Skin of body (tissue), 2 donors: Measurements from ENCODE around the gene CDK6. TPM values are rescaled to one million over a fixed set of nuclear protein-coding genes. Genes with fewer than 3 reads are reported as not detected.

Experiments
- DNase-seq: peaks from one replicate; lab custom pipeline; 2025; lab: John Stamatoyannopoulos, UW
- total RNA-seq: library from RNA; depleted of rRNA; stranded (reverse); fragments of >200 nt; gene quantifications from one replicate; pipeline ENCODE4 v1.2.3, GENCODE V29; 2014

CDK6 gene
- total RNA-seq, 1 donor from 2014 or later: 58.8 TPM

GRCh38 chr7:92740134-92740533 lies 96.2 kb downstream of the CDK6 start:
- no peak for DNase-seq

- DNase-seq: no peak
Measured at GRCh38 chr7:92739091-92739490, 97.3 kb downstream of the CDK6 start.

- DNase-seq: no peak
Measured at GRCh38 chr7:92737706-92738105, 98.7 kb downstream of the CDK6 start.

GRCh38 chr7:92736870-92737269 lies 99.5 kb downstream of the CDK6 start:
- DNase-seq: no peak

- no peak for DNase-seq
Measured at GRCh38 chr7:92735707-92736106, 100.7 kb downstream of the CDK6 start.

GRCh38 chr7:92732316-92733036 lies 103.9 kb downstream of the CDK6 start:
- no peak for DNase-seq

GRCh38 chr7:92731335-92732063 lies 104.9 kb downstream of the CDK6 start:
- DNase-seq: peak; percentile 50

GRCh38 chr7:92730808-92731207 lies 105.6 kb downstream of the CDK6 start:
- no peak for DNase-seq

GRCh38 chr7:92729751-92730150 lies 106.6 kb downstream of the CDK6 start:
- DNase-seq: no peak

- no peak for DNase-seq
Measured at GRCh38 chr7:92729172-92729571, 107.2 kb downstream of the CDK6 start.

- DNase-seq: peak; percentile 19
Measured at GRCh38 chr7:92727755-92728154, 108.6 kb downstream of the CDK6 start.

GRCh38 chr7:92725161-92725925 lies 111.0 kb downstream of the CDK6 start:
- no peak for DNase-seq

GRCh38 chr7:92723943-92724342 lies 112.4 kb downstream of the CDK6 start:
- DNase-seq: no peak

- peak; percentile 81 for DNase-seq
Measured at GRCh38 chr7:92723205-92723604, 113.2 kb downstream of the CDK6 start.

- DNase-seq: no peak
Measured at GRCh38 chr7:92722541-92722940, 113.8 kb downstream of the CDK6 start.

- no peak for DNase-seq
Measured at GRCh38 chr7:92720604-92721350, 115.6 kb downstream of the CDK6 start.

- DNase-seq: peak; percentile 14
Measured at GRCh38 chr7:92717993-92718716, 118.2 kb downstream of the CDK6 start.

- DNase-seq: no peak
Measured at GRCh38 chr7:92717623-92717992, 118.8 kb downstream of the CDK6 start.

GRCh38 chr7:92716825-92717580 lies 119.4 kb downstream of the CDK6 start:
- no peak for DNase-seq

- DNase-seq: no peak
Measured at GRCh38 chr7:92715963-92716362, 120.4 kb downstream of the CDK6 start.
